GM10847 (cell line): ENCODE measurements around the gene CFTR.

Source experiments
- POLR2A ChIP-seq: IDR thresholded peaks from 2 replicates; pipeline ENCODE4 v1.6.1; 2011; ENCODE audit not compliant: insufficient read length; ENCODE audit errors: extremely low read depth

CFTR gene

DNA sequence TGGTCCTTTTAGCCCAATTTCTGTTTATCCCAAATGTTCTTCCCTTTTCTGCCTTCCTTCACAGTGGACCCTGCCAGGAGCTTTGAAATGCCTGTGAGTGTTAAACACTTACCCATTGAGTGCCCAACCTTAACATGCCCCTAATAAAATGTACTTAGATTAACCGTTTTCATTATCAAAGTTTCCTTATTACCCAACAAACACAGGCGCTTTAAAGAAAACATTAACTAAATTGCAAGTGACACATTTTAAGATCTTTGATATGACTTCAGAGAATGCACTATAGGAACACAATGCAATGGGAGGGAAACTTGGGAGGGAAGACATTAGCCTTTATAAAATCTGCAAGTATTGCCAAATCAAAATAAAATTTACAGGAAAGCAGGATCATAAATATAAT, 177.0 kb downstream of the CFTR start:
- TF ChIP-seq POLR2A: no peak

DNA sequence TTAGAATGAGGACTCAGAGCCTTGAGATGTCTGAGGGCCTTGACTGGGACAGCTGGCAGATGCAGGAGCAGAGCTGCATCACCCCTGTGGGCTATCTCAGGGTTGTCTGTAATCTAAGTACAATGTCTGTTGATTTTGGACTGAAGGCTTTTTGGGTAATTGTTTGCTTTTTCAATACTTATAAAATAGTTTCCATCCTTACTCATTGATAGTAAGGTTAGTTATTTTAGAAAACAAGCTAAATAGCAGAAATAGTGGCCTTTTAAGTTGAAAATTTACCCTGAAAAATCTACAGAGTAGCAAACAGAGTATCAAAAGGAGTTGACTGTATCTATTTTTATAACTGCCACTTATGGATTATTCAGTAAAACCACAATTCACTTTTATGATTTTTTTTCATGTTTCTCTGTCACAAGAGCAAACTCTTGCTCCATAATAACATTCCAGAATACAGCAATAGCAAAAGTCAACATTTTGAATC, 179.7 kb downstream of the CFTR start:
- no peak for TF ChIP-seq POLR2A

- no peak for TF ChIP-seq POLR2A
Measured at GRCh38 chr7:117661328-117661727, 181.5 kb downstream of the CFTR start.

DNA sequence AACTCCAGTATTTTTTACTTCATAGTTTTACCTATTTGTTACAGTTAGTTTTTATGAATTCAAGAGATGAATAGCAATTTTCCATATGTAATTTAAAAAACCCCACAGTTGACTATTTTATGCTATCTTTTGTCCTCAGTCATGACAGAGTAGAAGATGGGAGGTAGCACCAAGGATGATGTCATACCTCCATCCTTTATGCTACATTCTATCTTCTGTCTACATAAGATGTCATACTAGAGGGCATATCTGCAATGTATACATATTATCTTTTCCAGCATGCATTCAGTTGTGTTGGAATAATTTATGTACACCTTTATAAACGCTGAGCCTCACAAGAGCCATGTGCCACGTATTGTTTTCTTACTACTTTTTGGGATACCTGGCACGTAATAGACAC, 184.2 kb downstream of the CFTR start:
- TF ChIP-seq POLR2A: no peak

DNA sequence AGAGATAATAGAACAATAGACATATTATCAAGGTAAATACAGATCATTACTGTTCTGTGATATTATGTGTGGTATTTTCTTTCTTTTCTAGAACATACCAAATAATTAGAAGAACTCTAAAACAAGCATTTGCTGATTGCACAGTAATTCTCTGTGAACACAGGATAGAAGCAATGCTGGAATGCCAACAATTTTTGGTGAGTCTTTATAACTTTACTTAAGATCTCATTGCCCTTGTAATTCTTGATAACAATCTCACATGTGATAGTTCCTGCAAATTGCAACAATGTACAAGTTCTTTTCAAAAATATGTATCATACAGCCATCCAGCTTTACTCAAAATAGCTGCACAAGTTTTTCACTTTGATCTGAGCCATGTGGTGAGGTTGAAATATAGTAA, 185.5 kb downstream of the CFTR start:
- TF ChIP-seq POLR2A: no peak

- no peak for TF ChIP-seq POLR2A
Measured at GRCh38 chr7:117666031-117666430, 186.2 kb downstream of the CFTR start.

DNA sequence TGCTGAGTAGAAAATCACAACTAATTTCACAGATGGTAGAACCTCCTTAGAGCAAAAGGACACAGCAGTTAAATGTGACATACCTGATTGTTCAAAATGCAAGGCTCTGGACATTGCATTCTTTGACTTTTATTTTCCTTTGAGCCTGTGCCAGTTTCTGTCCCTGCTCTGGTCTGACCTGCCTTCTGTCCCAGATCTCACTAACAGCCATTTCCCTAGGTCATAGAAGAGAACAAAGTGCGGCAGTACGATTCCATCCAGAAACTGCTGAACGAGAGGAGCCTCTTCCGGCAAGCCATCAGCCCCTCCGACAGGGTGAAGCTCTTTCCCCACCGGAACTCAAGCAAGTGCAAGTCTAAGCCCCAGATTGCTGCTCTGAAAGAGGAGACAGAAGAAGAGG, 186.9 kb downstream of the CFTR start:
- no peak for TF ChIP-seq POLR2A

DNA sequence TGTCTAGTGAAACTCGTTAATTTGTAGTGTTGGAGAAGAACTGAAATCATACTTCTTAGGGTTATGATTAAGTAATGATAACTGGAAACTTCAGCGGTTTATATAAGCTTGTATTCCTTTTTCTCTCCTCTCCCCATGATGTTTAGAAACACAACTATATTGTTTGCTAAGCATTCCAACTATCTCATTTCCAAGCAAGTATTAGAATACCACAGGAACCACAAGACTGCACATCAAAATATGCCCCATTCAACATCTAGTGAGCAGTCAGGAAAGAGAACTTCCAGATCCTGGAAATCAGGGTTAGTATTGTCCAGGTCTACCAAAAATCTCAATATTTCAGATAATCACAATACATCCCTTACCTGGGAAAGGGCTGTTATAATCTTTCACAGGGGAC, 187.6 kb downstream of the CFTR start:
- no peak for TF ChIP-seq POLR2A

GRCh38 chr7:117669818-117670217, 190.0 kb downstream of the CFTR start:
- TF ChIP-seq POLR2A: no peak

GRCh38 chr7:117672453-117672852, 192.6 kb downstream of the CFTR start:
- no peak for TF ChIP-seq POLR2A

- TF ChIP-seq POLR2A: no peak
Measured at GRCh38 chr7:117673367-117673766, 193.5 kb downstream of the CFTR start.

GRCh38 chr7:117673839-117674238, 194.0 kb downstream of the CFTR start:
- no peak for TF ChIP-seq POLR2A

DNA sequence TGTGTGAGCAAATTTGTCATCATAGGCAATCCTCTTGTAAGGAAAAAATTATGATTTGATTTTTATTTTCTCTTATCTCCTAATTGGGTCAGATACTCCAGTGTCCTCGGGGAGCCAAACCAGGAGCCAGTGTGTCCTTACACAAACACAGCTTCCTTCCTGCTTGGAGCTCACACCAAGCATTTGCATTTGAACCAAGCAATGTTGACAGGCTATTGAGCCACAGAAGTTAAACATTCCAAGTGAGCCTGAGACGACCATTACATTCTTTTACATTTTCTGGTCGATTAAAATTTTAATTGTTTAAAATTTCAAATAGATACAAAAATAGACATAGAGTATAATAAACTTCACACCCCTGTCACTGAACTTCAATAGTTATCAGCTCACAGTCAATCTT, 194.8 kb downstream of the CFTR start:
- TF ChIP-seq POLR2A: no peak

GRCh38 chr7:117675497-117676435, 195.9 kb downstream of the CFTR start:
- no peak for TF ChIP-seq POLR2A

DNA sequence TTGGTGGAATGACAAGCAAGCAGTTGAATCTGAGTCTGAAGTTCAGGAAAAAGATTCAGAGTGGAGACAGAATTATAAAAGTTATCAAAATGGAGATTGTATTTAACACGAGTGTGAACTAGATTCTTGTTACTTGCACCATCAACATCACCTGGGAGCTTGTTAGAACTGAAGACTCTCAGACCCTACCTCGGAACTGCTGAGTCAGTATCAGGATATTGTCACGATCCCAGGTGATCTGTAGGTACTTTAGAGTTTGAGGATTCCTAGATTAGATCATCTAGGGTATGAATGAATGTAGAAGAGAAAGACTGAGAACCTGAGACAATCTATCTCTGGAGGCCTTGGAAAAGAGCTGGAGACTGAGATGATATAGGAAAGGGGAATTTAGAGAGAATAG, 199.3 kb downstream of the CFTR start:
- no peak for TF ChIP-seq POLR2A

- no peak for TF ChIP-seq POLR2A
Measured at GRCh38 chr7:117682681-117683385, 203.0 kb downstream of the CFTR start.
